ENCODE measurements around the gene CCDC171. TPM values are rescaled to one million over a fixed set of nuclear protein-coding genes. Genes with fewer than 3 reads are reported as not detected.

Gene CCDC171
- total and polyA plus RNA-seq, 2 donors: 1.6 to 20.4 TPM

GRCh38 chr9:15935661-15936305 is 382.9 kb downstream of the CCDC171 start:
- Histone ChIP-seq H3K27ac (ENCODE audit: low read depth) (no peak overlapping the region), H3K4me3 (ENCODE audit: low read depth, low read length) (no peak overlapping the region), H3K36me3 (ENCODE audit: insufficient read depth) (no peaks in the 10 kb centered on the region), H3K4me1 (ENCODE audit: insufficient read depth) (no peaks in the 10 kb centered on the region)
- DNase-seq (ENCODE audit: extremely low spot score): no peak
- 75% methylated on average over 2 of the region's 2 CpGs for WGBS

GRCh38 chr9:15936306-15936921 is 383.6 kb downstream of the CCDC171 start:
- peak; percentile 54 for DNase-seq (ENCODE audit: extremely low spot score)
- H3K36me3 ChIP-seq (ENCODE audit: insufficient read depth): no peaks in the 10 kb centered on the region
- no peak overlapping the region for H3K4me3 ChIP-seq (ENCODE audit: low read depth, low read length)
- no peak overlapping the region for H3K27ac ChIP-seq (ENCODE audit: low read depth)
- H3K4me1 ChIP-seq (ENCODE audit: insufficient read depth): no peaks in the 10 kb centered on the region
- 59% methylated on average over 5 of the region's 5 CpGs for WGBS

- no peak for DNase-seq (ENCODE audit: extremely low spot score)
- H3K4me3 ChIP-seq (ENCODE audit: low read depth, low read length): no peak overlapping the region
- no peaks in the 10 kb centered on the region for H3K4me1 ChIP-seq (ENCODE audit: insufficient read depth)
- H3K27ac ChIP-seq (ENCODE audit: low read depth): no peak overlapping the region
- H3K36me3 ChIP-seq (ENCODE audit: insufficient read depth): no peaks in the 10 kb centered on the region
- WGBS: 71% methylated on average over 3 of the region's 3 CpGs
These were observed 390.1 kb downstream of the CCDC171 start for GRCh38 chr9:15942831-15943424.

GRCh38 chr9:15944341-15944740 is 391.5 kb downstream of the CCDC171 start:
- no peak overlapping the region for H3K4me3 ChIP-seq (ENCODE audit: low read depth, low read length)
- no peaks in the 10 kb centered on the region for H3K36me3 ChIP-seq (ENCODE audit: insufficient read depth)
- WGBS: 94% methylated on average over 3 of the region's 3 CpGs
- no peak overlapping the region for H3K27ac ChIP-seq (ENCODE audit: low read depth)
- no peaks in the 10 kb centered on the region for H3K4me1 ChIP-seq (ENCODE audit: insufficient read depth)
- DNase-seq (ENCODE audit: extremely low spot score): no peak

- no peak overlapping the region for H3K27ac ChIP-seq (ENCODE audit: low read depth)
- H3K4me1 ChIP-seq (ENCODE audit: insufficient read depth): no peaks in the 10 kb centered on the region
- WGBS: 52% methylated on average over 1 of the region's 1 CpG
- H3K36me3 ChIP-seq (ENCODE audit: insufficient read depth): no peaks in the 10 kb centered on the region
- DNase-seq (ENCODE audit: extremely low spot score): no peak
- no peak overlapping the region for H3K4me3 ChIP-seq (ENCODE audit: low read depth, low read length)
These were observed 406.8 kb downstream of the CCDC171 start for GRCh38 chr9:15959663-15960062.

- Histone ChIP-seq H3K36me3 (ENCODE audit: insufficient read depth) (no peaks in the 10 kb centered on the region), H3K27ac (ENCODE audit: low read depth) (no peak overlapping the region), H3K4me3 (ENCODE audit: low read depth, low read length) (no peak overlapping the region), H3K4me1 (ENCODE audit: insufficient read depth) (no peaks in the 10 kb centered on the region)
- DNase-seq (ENCODE audit: extremely low spot score): no peak
- 87% methylated on average over 3 of the region's 3 CpGs for WGBS
These were observed 408.4 kb downstream of the CCDC171 start for GRCh38 chr9:15961217-15961616.

- H3K36me3 ChIP-seq (ENCODE audit: insufficient read depth): no peaks in the 10 kb centered on the region
- WGBS: 96% methylated on average over 2 of the region's 2 CpGs
- no peak for DNase-seq (ENCODE audit: extremely low spot score)
- H3K4me1 ChIP-seq (ENCODE audit: insufficient read depth): no peaks in the 10 kb centered on the region
- H3K4me3 ChIP-seq (ENCODE audit: low read depth, low read length): no peak overlapping the region
- H3K27ac ChIP-seq (ENCODE audit: low read depth): no peak overlapping the region
These were observed 412.5 kb downstream of the CCDC171 start for GRCh38 chr9:15965246-15965745.

- H3K27ac ChIP-seq (ENCODE audit: low read depth): no peak overlapping the region
- H3K4me3 ChIP-seq (ENCODE audit: low read depth, low read length): no peak overlapping the region
- H3K36me3 ChIP-seq (ENCODE audit: insufficient read depth): no peaks in the 10 kb centered on the region
- WGBS: 95% methylated on average over 1 of the region's 1 CpG
- no peaks in the 10 kb centered on the region for H3K4me1 ChIP-seq (ENCODE audit: insufficient read depth)
- no peak for DNase-seq (ENCODE audit: extremely low spot score)
These were observed 413.6 kb downstream of the CCDC171 start for GRCh38 chr9:15966471-15966870.

GRCh38 chr9:15967068-15967467 is 414.2 kb downstream of the CCDC171 start:
- 77% methylated on average over 3 of the region's 3 CpGs for WGBS
- Histone ChIP-seq H3K27ac (ENCODE audit: low read depth) (no peak overlapping the region), H3K4me1 (ENCODE audit: insufficient read depth) (no peaks in the 10 kb centered on the region), H3K36me3 (ENCODE audit: insufficient read depth) (no peaks in the 10 kb centered on the region), H3K4me3 (ENCODE audit: low read depth, low read length) (no peak overlapping the region)
- DNase-seq (ENCODE audit: extremely low spot score): no peak

GRCh38 chr9:15972760-15973159 is 419.9 kb downstream of the CCDC171 start:
- H3K4me1 ChIP-seq (ENCODE audit: insufficient read depth): no peaks in the 10 kb centered on the region
- H3K36me3 ChIP-seq (ENCODE audit: insufficient read depth): no peaks in the 10 kb centered on the region
- H3K4me3 ChIP-seq (ENCODE audit: low read depth, low read length): no peak overlapping the region
- DNase-seq (ENCODE audit: extremely low spot score): no peak
- WGBS: 84% methylated on average over 4 of the region's 4 CpGs
- H3K27ac ChIP-seq (ENCODE audit: low read depth): no peak overlapping the region

GRCh38 chr9:15975101-15975778 is 422.4 kb downstream of the CCDC171 start:
- H3K4me3 ChIP-seq (ENCODE audit: low read depth, low read length): no peak overlapping the region
- H3K36me3 ChIP-seq (ENCODE audit: insufficient read depth): no peaks in the 10 kb centered on the region
- no peak for DNase-seq (ENCODE audit: extremely low spot score)
- no peaks in the 10 kb centered on the region for H3K4me1 ChIP-seq (ENCODE audit: insufficient read depth)
- no peak overlapping the region for H3K27ac ChIP-seq (ENCODE audit: low read depth)

GRCh38 chr9:15977438-15977837 is 424.6 kb downstream of the CCDC171 start:
- no peak for DNase-seq (ENCODE audit: extremely low spot score)
- Histone ChIP-seq H3K27ac (ENCODE audit: low read depth) (no peak overlapping the region), H3K4me3 (ENCODE audit: low read depth, low read length) (no peak overlapping the region), H3K36me3 (ENCODE audit: insufficient read depth) (no peaks in the 10 kb centered on the region), H3K4me1 (ENCODE audit: insufficient read depth) (no peaks in the 10 kb centered on the region)
- 79% methylated on average over 5 of the region's 5 CpGs for WGBS

- DNase-seq (ENCODE audit: extremely low spot score): no peak
- Histone ChIP-seq H3K4me3 (ENCODE audit: low read depth, low read length) (no peak overlapping the region), H3K36me3 (ENCODE audit: insufficient read depth) (no peaks in the 10 kb centered on the region), H3K4me1 (ENCODE audit: insufficient read depth) (no peaks in the 10 kb centered on the region), H3K27ac (ENCODE audit: low read depth) (no peak overlapping the region)
- WGBS: 64% methylated on average over 5 of the region's 5 CpGs
These were observed 429.3 kb downstream of the CCDC171 start for GRCh38 chr9:15982182-15982581.
